Esophagus squamous epithelium (tissue), 4 donors: Measurements from ENCODE around the gene PRR35.

ENCODE experiments used
- POLR2A ChIP-seq, 4 donors: fragments of 450-650 bp; IDR thresholded peaks; one replicate each; pipeline ENCODE4 v1.6.1; 2017; ENCODE audit warnings: antibody characterized with exemption in 4 of 4, mild to moderate bottlenecking in 4 of 4, moderate library complexity in 3 of 4
- TF ChIP-seq, protein P1 (sequence below), 6 experiments: fragments of 450-650 bp in 4 of 6; fragments of 200-600 bp in 2 of 6; sonication (generic) in 2 of 6; IDR thresholded peaks; one replicate each; pipeline ENCODE4 v1.5.1; 2016 to 2019; ENCODE audit warnings: antibody characterized with exemption in 6 of 6, mild to moderate bottlenecking in 4 of 6, moderate library complexity in 4 of 6

DNA sequence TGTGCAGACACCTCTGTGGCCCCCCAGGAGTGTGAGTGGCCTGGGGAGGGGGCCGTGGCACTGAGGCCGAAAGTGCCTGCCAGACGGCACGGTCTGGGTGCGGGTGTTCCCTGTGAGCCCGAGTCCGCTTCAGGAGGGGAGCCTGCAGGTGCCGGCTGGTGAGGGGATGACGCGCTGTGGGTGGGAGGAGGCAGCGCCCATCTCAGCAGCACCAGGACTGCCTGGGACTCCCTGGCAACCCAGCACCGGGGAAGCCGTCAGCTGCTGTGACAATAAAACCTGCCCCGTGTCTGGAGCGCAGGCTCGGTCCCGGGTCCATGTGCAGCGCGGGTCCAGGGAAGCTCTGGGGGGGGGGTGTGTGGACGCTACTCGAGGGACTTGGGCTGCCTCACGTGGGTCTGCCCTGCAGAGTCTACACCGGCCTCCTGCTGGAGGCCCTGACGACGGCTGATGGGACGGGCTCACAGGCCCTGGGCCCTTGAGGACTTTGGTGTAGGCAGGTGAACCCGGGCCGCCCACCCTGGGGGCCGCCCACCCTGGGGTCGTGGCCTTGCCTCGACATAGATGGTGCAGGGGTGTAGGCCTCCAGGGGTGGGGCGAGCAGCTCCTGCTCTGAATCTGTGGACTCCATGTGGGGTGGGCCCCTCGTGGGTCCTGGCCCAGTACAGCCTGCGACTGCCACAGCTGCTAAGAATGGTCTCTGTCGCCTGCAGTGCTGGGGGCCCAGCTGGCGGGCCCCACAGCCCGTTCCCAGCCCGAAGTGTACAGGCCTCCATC, 23.8 kb downstream of the PRR35 start:
- TF ChIP-seq, protein P1, sequence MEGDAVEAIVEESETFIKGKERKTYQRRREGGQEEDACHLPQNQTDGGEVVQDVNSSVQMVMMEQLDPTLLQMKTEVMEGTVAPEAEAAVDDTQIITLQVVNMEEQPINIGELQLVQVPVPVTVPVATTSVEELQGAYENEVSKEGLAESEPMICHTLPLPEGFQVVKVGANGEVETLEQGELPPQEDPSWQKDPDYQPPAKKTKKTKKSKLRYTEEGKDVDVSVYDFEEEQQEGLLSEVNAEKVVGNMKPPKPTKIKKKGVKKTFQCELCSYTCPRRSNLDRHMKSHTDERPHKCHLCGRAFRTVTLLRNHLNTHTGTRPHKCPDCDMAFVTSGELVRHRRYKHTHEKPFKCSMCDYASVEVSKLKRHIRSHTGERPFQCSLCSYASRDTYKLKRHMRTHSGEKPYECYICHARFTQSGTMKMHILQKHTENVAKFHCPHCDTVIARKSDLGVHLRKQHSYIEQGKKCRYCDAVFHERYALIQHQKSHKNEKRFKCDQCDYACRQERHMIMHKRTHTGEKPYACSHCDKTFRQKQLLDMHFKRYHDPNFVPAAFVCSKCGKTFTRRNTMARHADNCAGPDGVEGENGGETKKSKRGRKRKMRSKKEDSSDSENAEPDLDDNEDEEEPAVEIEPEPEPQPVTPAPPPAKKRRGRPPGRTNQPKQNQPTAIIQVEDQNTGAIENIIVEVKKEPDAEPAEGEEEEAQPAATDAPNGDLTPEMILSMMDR (IDR thresholded peaks at IDR 0.05): no peak
- TF ChIP-seq POLR2A (IDR thresholded peaks at IDR 0.05): no peak
